H9 (cell line): Measurements from ENCODE around the gene TRIM38. TPM values are rescaled to one million over a fixed set of nuclear protein-coding genes. Genes with fewer than 3 reads are reported as not detected.

Experiments used
- DNase-seq: peaks from one replicate; pipeline ENCODE4 v3.0.0-alpha.2; 2017
- H2AFZ ChIP-seq: one replicate; pipeline ENCODE4 v1.6.1; 2013; ENCODE audit warnings: mild to moderate bottlenecking, low read length, control low read depth, moderate library complexity
- H2AK5ac ChIP-seq: 2 replicates; pipeline ENCODE4 v1.6.1; 2013; ENCODE audit warnings: low read length, control low read depth, mixed read lengths; ENCODE audit not compliant: insufficient read length
- H2BK120ac ChIP-seq: one replicate; pipeline ENCODE4 v1.6.1; 2013; ENCODE audit warnings: low read depth, mild to moderate bottlenecking, low read length, control low read depth, inconsistent platforms; ENCODE audit not compliant: poor library complexity, severe bottlenecking
- H2BK12ac ChIP-seq: 2 replicates; pipeline ENCODE4 v1.6.1; 2013; ENCODE audit warnings: low read length, control low read depth, mixed read lengths, low read depth; ENCODE audit not compliant: insufficient read length
- H2BK15ac ChIP-seq: 2 replicates; pipeline ENCODE4 v1.6.1; 2013; ENCODE audit warnings: low read depth, low read length, control low read depth
- H2BK20ac ChIP-seq: one replicate; pipeline ENCODE4 v1.6.1; 2013; ENCODE audit warnings: low read depth, mild to moderate bottlenecking, low read length, control low read depth, inconsistent platforms; ENCODE audit not compliant: poor library complexity, severe bottlenecking
- H2BK5ac ChIP-seq: 2 replicates; pipeline ENCODE4 v1.6.1; 2013; ENCODE audit warnings: low read length, control low read depth, mixed read lengths; ENCODE audit not compliant: insufficient read length
- H3K14ac ChIP-seq: 2 replicates; pipeline ENCODE4 v1.6.1; 2013; ENCODE audit warnings: low read length, control low read depth; ENCODE audit not compliant: insufficient read depth
- H3K18ac ChIP-seq: 2 replicates; pipeline ENCODE4 v1.6.1; 2013; ENCODE audit warnings: low read depth, mild to moderate bottlenecking, mixed read lengths, low read length, control low read depth; ENCODE audit not compliant: insufficient read length
- H3K23ac ChIP-seq: 2 replicates; pipeline ENCODE4 v1.6.1; 2013; ENCODE audit warnings: low read length, control low read depth, mixed read lengths, low read depth; ENCODE audit not compliant: insufficient read length
- H3K23me2 ChIP-seq: 2 replicates; pipeline ENCODE4 v1.6.1; 2013; ENCODE audit warnings: low read depth, mild to moderate bottlenecking, mixed read lengths, low read length, control low read depth; ENCODE audit not compliant: insufficient read length, poor library complexity, severe bottlenecking
- H3K27ac ChIP-seq: 2 replicates; pipeline ENCODE4 v1.5.1; 2013; ENCODE audit warnings: low read length, control low read depth, mixed read lengths, low read depth; ENCODE audit not compliant: insufficient read length
- H3K27me3 ChIP-seq: 2 replicates; pipeline ENCODE4 v1.6.1; 2013; ENCODE audit warnings: low read length, control low read depth, inconsistent platforms; ENCODE audit not compliant: insufficient read depth
- H3K4ac ChIP-seq: 2 replicates; pipeline ENCODE4 v1.6.1; 2013; ENCODE audit warnings: low read depth, mild to moderate bottlenecking, control low read depth, inconsistent platforms, low read length, moderate library complexity
- H3K4me1 ChIP-seq: 2 replicates; pipeline ENCODE4 v1.6.1; 2013; ENCODE audit warnings: low read length, control low read depth, inconsistent platforms; ENCODE audit not compliant: insufficient read depth
- H3K4me2 ChIP-seq: 2 replicates; pipeline ENCODE4 v1.6.1; 2013; ENCODE audit warnings: low read length, control low read depth, mixed read lengths; ENCODE audit not compliant: insufficient read length, insufficient read depth
- H3K56ac ChIP-seq: 2 replicates; pipeline ENCODE4 v1.6.1; 2013; ENCODE audit warnings: low read depth, mild to moderate bottlenecking, mixed read lengths, low read length, control low read depth; ENCODE audit not compliant: insufficient read length
- H3K79me1 ChIP-seq: 2 replicates; pipeline ENCODE4 v1.6.1; 2013; ENCODE audit warnings: low read depth, mild to moderate bottlenecking, moderate library complexity, low read length, control low read depth, inconsistent platforms; ENCODE audit not compliant: insufficient read depth, poor library complexity, severe bottlenecking
- H3K79me2 ChIP-seq: 2 replicates; pipeline ENCODE4 v1.6.1; 2013; ENCODE audit warnings: low read length, control low read depth, inconsistent platforms; ENCODE audit not compliant: insufficient read depth
- H3K9ac ChIP-seq: 2 replicates; pipeline ENCODE4 v1.6.1; 2013; ENCODE audit warnings: low read length, control low read depth, mixed read lengths; ENCODE audit not compliant: insufficient read length; ENCODE audit errors: extremely low read depth
- H3K9me3 ChIP-seq: one replicate; pipeline ENCODE4 v1.6.1; 2013; ENCODE audit warnings: low read depth, low read length, inconsistent platforms; ENCODE audit not compliant: control insufficient read depth
- H3T11ph ChIP-seq: one replicate; pipeline ENCODE4 v1.6.1; 2013; ENCODE audit warnings: mild to moderate bottlenecking, low read length, control low read depth, inconsistent platforms
- H4K20me1 ChIP-seq: one replicate; pipeline ENCODE4 v1.6.1; 2013; ENCODE audit not compliant: control insufficient read depth, insufficient read length, insufficient read depth
- H4K5ac ChIP-seq: 2 replicates; pipeline ENCODE4 v1.6.1; 2013; ENCODE audit warnings: low read depth, mild to moderate bottlenecking, mixed read lengths, low read length, control low read depth; ENCODE audit not compliant: insufficient read length
- H4K8ac ChIP-seq: replicated peaks from 2 replicates; pipeline ENCODE4 v1.6.1; 2013; ENCODE audit warnings: low read length, control low read depth, mixed read lengths, low read depth; ENCODE audit not compliant: insufficient read length
- H4K91ac ChIP-seq: 2 replicates; pipeline ENCODE4 v1.6.1; 2013; ENCODE audit warnings: low read depth, mild to moderate bottlenecking, moderate library complexity, mixed read lengths, low read length, control low read depth; ENCODE audit not compliant: insufficient read length
- H3K27ac Mint-ChIP-seq, 3 experiments: 2 replicates in 2 of 3; 3 replicates in 1 of 3; pipeline ENCODE4 v1.8.0; 2020 to 2021; ENCODE audit warnings: mixed read lengths in 3 of 3, mild to moderate bottlenecking in 1 of 3, moderate library complexity in 1 of 3
- H3K27me3 Mint-ChIP-seq: 2 replicates; pipeline ENCODE4 v1.8.0; 2021; ENCODE audit warnings: low read depth, mild to moderate bottlenecking, moderate library complexity, mixed read lengths
- H3K36me3 Mint-ChIP-seq, 3 experiments: 2 replicates in 2 of 3; 3 replicates in 1 of 3; pipeline ENCODE4 v1.8.0; 2020 to 2021; ENCODE audit warnings: low read depth in 3 of 3, mixed read lengths in 3 of 3; ENCODE audit not compliant: insufficient read depth in 1 of 3
- H3K4me1 Mint-ChIP-seq, 2 experiments: 2 replicates each; pipeline ENCODE4 v1.8.0; 2020; ENCODE audit warnings: mixed read lengths in 2 of 2
- H3K4me3 Mint-ChIP-seq, 2 experiments: 2 replicates in 1 of 2; 3 replicates in 1 of 2; pipeline ENCODE4 v1.8.0; 2020 to 2021; ENCODE audit warnings: mild to moderate bottlenecking in 2 of 2, mixed read lengths in 2 of 2, moderate library complexity in 1 of 2
- H3K9me3 Mint-ChIP-seq, 2 experiments: 2 replicates in 1 of 2; 3 replicates in 1 of 2; pipeline ENCODE4 v1.8.0; 2020; ENCODE audit warnings: mild to moderate bottlenecking in 2 of 2, mixed read lengths in 2 of 2, moderate library complexity in 1 of 2
- WGBS: extraction: QIAGEN DNeasy Blood & Tissue Kit; methylation state at CpG from one replicate; pipeline ENCODE4 v1.1.7; 2013; ENCODE audit warnings: missing lambda C conversion rate, low lambda C conversion rate, mixed read lengths; ENCODE audit not compliant: insufficient read length; ENCODE audit errors: extremely low coverage; 5-methylcytosine and 5-hydroxymethylcytosine counted together
- total RNA-seq: library from RNA; stranded (reverse); gene quantifications from 2 replicates; pipeline ENCODE4 v1.2.1, GENCODE V29; 2021
- TF ChIP-seq, protein P1 (sequence below): fragments of 200-600 bp; sonication (generic); conservative IDR thresholded peaks from 3 replicates; pipeline ENCODE4 v1.8.0; 2021; ENCODE audit warnings: antibody characterized with exemption, mild to moderate bottlenecking

TRIM38 gene
- total RNA-seq, 1 experiment from 2014 or later, result 0.61 TPM

DNA sequence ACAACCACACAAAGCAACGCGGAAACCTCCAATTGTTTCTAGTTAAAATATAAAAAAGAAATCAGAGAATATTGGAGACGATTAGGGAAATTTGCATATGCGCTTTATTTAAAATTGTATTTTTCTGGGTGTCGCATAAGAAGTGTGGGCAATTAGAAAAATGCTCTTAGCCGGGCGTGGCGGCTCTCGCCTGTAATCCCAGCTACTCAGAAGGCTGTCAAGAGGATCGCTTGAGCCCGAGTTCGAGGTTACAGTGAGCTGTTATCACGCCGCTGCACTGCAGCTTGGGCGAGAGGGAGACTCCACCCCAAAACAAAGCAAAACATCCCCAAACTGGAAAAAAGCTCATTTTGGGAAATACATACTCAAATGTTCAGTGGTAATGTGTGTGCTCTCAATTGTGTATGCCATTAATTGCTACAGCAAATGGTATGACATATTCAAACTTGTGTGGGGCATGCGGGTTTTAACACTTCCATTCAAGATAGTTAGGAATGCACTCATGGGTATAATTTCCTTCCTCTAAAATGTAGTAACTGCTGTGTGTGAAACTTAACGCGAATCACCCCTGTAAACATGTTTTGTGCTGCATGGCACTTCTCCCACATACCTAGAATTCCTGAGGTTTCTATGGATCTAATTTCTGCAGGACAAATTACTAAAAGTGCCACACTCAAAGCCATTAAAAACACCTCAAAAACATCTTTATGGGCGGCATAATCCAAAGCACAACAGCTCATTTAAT is 69.9 kb downstream of the TRIM38 start:
- Histone ChIP-seq H3K79me1 (no peaks in the 10 kb centered on the region), H3T11ph (peak overlapping the region; percentile 43), H2AFZ (no peak overlapping the region), H3K79me2 (no peaks in the 10 kb centered on the region), H2AK5ac (no peak overlapping the region), H4K5ac (peak overlapping the region; percentile 49), H3K56ac (peak overlapping the region; percentile 69), H2BK15ac (no peak overlapping the region), H3K14ac (peak overlapping the region; percentile 77; the same call in 1 of the 2 replicates), H2BK5ac (peak overlapping the region; percentile 7), H3K4ac (peak overlapping the region; percentile 68; the same call in 1 of the 2 replicates), H3K9me3 (no peaks in the 10 kb centered on the region), H3K23ac (no peak overlapping the region), H3K4me2 (peak overlapping the region; percentile 94), H4K91ac (no peak overlapping the region), H3K23me2 (peaks cover 24% of the 10 kb centered on the region), H3K18ac (peak overlapping the region; percentile 93), H3K27ac (peak overlapping the region; percentile 97), H2BK120ac (peak overlapping the region; percentile 79), H4K8ac (no peak overlapping the region), H4K20me1 (no peaks in the 10 kb centered on the region), H3K27me3 (no peaks in the 10 kb centered on the region), H3K9ac (peak overlapping the region; percentile 95), H2BK12ac (no peak overlapping the region), H2BK20ac (no peak overlapping the region), H3K4me1 (no peaks in the 10 kb centered on the region)
- no peaks in the 10 kb centered on the region for H3K36me3 Mint-ChIP-seq
- H3K4me3 Mint-ChIP-seq, result peak overlapping the region; percentile 85 to 95
- DNase-seq, result peak; percentile 49
- H3K4me1 Mint-ChIP-seq, result peaks cover 51 to 62% of the 10 kb centered on the region in 2 experiments
- TF ChIP-seq, protein P1, sequence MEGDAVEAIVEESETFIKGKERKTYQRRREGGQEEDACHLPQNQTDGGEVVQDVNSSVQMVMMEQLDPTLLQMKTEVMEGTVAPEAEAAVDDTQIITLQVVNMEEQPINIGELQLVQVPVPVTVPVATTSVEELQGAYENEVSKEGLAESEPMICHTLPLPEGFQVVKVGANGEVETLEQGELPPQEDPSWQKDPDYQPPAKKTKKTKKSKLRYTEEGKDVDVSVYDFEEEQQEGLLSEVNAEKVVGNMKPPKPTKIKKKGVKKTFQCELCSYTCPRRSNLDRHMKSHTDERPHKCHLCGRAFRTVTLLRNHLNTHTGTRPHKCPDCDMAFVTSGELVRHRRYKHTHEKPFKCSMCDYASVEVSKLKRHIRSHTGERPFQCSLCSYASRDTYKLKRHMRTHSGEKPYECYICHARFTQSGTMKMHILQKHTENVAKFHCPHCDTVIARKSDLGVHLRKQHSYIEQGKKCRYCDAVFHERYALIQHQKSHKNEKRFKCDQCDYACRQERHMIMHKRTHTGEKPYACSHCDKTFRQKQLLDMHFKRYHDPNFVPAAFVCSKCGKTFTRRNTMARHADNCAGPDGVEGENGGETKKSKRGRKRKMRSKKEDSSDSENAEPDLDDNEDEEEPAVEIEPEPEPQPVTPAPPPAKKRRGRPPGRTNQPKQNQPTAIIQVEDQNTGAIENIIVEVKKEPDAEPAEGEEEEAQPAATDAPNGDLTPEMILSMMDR, result no peak
- H3K27ac Mint-ChIP-seq, result peak overlapping the region; percentile 98 to 100 (median 99)
- WGBS, result no CpG with 5 or more reads among the region's 19 CpGs
- no peaks in the 10 kb centered on the region; a peak in 1 of 5 replicates for H3K9me3 Mint-ChIP-seq
- H3K27me3 Mint-ChIP-seq, result no peaks in the 10 kb centered on the region; the same call in none of the 2 replicates
